ENCODE measurements around the gene TSPO2.

TSPO2 gene

DNA sequence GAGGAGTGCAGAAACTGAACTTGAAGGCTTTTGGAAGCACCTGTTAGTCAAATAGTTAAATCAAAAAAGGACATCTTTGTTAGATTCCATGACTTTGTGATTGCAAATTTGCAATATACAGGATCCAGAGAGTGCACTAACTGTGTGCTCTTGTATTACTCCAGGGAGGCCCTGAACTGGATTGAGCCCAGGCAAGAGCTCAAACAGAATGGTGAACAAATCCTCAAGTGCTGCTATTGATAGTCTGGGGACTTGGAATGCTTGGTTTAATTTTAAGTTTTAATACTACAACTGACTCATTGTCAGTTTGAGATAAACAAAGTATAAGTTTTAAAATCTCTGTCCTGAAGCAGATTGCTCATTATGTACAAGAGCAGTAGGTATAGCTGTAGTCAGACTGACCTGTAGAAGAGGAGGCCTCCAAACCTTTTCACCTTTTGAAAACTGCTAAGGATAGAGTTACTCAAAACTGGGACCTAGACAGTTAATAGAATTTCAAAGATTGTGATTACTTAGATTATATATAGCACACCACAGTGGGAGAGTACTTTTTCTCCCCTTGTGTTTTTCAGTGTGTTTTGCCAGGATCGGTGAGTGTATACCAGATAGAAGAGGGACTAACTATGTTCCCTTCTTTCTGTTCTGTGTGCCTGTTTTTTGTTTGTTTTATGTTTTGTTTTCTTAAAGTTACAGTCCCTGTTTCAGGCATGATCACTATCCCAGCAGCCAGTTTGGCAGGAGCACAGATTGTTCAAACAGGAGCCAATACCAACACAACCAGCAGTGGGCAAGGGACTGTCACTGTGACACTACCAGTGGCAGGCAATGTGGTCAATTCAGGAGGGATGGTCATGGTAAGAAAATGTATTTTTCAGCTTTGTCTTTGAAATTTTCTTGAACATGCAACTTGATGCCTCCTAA lies 48.8 kb downstream of the TSPO2 start:
- DNase-seq (ENCODE audit: low read depth, low spot score): no peak
- no peak for TF ChIP-seq CTCF (IDR thresholded peaks at IDR 0.05; ENCODE audit: low read depth, low read length)
- no peak overlapping the region for H3K4me3 ChIP-seq (ENCODE audit: low read depth, low read length)
- in situ Hi-C loops (cut with HindIII; ENCODE audit: low sequenced_read_pairs): no loop called here

GRCh38 chr6:41092421-41093140 lies 50.3 kb downstream of the TSPO2 start:
- peak; percentile 50 for TF ChIP-seq CTCF (IDR thresholded peaks at IDR 0.05; ENCODE audit: low read depth, low read length)
- peak; percentile 20 for DNase-seq (ENCODE audit: low read depth, low spot score)
- in situ Hi-C loops (cut with HindIII; ENCODE audit: low sequenced_read_pairs): no loop called here
- no peak overlapping the region for H3K4me3 ChIP-seq (ENCODE audit: low read depth, low read length)

GRCh38 chr6:41093729-41094128 lies 51.5 kb downstream of the TSPO2 start:
- in situ Hi-C loops (cut with HindIII; ENCODE audit: low sequenced_read_pairs): no loop called here
- no peak for DNase-seq (ENCODE audit: low read depth, low spot score)
- TF ChIP-seq CTCF (IDR thresholded peaks at IDR 0.05; ENCODE audit: low read depth, low read length): no peak
- no peak overlapping the region for H3K4me3 ChIP-seq (ENCODE audit: low read depth, low read length)

Measured in astrocyte of the spinal cord (primary cell).